ENCODE results near the gene XAGE3. TPM values are rescaled to one million over a fixed set of nuclear protein-coding genes. Genes with fewer than 3 reads are reported as not detected.
"Not testable (repeated sequence)": the region's sequence is repeated elsewhere in the genome, so short reads cannot be mapped to it uniquely, and the experiment has no call there.

The XAGE3 gene
- polyA plus RNA-seq, 5 donors = not detected

DNA sequence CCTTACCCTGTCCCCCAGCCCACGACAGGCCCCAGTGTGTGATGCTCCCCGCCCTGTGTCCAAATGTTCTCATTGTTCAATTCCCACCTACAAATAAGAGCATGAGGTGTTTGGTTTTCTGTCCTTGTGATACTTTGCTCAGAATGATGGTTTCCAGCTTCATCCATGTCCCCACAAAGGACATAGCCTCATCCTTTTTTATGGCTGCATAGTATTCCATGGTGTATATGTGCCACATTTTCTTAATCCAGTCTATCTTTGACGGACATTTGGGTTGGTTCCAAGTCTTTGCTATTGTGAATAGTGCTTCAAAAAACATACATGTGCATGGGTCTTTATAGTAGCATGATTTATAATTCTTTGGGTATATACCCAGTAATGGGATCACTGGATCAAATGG, 24.3 kb downstream of the XAGE3 start:
- not testable (repeated sequence) for DNase-seq

DNA sequence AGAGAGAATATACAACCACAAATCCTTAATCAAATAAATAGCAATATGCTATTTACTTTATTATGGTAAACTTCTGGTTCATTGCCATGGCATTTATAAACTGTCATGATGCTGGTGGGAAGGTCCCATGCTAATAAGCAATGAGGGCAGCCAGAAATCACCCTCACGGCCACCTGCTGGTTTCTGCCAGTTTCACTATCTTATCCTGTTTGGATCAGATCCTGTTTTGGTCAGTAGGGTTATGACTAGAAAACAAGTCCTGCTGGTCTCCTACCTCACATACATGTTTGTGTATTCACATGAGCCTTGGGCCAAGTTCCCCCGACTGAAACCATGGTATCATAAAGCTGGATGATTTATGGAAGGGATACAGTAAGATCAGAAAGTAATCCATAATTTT, 28.7 kb downstream of the XAGE3 start:
- no peak for DNase-seq

DNA sequence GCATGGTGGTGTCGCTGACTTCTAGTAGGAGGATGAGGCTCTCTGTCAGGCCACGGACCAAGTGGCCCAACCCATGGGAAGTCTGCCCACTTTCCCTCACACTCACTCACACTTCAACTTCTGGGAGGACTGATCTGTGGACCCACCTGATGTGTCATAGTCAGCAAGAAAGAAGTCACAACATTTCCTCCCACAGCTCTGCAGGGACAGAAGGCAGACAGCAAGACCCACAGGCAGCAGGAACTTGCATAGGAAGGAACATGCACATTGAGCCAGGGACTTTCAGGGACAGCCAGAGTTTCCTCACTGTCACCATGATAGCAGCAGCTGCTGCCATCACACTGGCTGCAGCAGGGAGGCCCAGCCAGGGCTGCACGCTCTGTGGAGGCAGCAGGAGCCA, 37.3 kb downstream of the XAGE3 start:
- no peak for DNase-seq

DNA sequence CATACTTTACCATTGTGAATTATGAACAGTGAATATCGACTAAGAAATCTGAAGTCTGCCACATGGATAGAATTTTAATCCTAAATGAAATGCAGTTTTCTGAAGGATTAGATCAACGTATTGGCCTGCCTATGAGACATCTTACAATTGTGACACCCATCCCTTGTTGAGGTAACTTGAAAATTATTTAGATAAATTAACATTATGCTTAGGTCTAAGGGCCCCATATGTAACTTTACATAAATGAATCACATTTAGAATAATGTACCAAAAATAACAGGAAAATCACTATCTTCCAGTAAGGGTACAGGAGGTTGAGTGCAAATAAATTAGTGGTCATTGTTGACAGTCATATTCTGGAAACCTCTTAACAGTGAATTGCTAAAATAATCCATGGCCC, 43.3 kb downstream of the XAGE3 start:
- DNase-seq = no peak

DNA sequence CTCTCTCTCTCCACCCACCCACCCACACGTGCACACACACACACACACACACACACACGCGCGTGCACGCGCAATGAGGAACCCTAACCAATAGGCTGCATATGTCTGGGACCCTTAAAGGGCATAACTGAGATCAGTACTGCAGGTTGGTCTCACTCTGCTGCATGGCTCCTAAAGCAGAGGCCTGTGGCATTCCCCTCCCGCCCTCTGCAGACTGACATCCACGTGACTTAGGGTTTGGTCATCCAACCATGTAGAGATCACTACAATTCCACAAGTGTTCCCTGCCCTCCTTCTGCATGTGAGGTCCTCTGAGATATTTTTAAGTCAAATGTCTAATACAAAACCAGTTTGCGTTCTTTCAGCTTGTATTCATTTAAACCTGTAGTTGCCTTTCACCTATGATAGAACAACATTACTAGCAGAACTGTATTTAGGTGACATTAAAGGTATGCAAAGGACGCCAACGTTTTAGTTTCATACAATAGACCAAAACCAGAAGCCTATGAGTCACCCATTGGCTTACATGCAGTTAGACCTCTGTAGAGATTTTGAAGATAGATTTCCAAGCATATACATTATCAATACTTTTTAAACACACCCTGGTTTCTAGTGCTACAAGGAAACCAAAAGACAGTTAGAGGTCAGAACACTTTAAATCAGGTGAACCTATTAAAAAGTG, 46.7 kb downstream of the XAGE3 start:
- no peak for DNase-seq

DNA sequence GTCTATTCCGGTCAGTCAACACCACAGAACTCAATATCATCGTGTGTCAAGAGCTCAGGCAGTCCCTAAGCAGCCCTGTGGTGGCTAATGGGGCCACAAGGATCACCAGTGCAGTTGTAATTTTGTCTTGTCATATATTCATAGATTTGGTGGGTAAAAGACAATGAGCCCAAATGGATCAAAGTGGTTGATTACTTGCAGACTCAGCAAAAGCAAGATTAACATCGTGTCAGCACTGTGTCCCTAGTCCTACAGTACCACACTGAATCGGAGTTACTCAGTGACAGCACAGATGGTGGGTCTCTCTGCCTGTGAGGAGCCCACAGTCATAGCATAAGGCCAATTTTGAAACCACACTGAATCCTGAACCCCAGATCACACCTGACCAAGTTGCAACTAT, 48.1 kb downstream of the XAGE3 start:
- no peak for DNase-seq

Other genes starting within 250 kb of the XAGE3 start
- not detected for gene SSX7, start 213.2 kb downstream of the XAGE3 start, polyA plus RNA-seq (ENCODE audit: insufficient read depth in 1 of 5, insufficient read length in 5 of 5, low replicate concordance in 1 of 5)
- gene SSX2, start 160.9 kb downstream of the XAGE3 start, polyA plus RNA-seq (ENCODE audit: insufficient read depth in 1 of 5, insufficient read length in 5 of 5, low replicate concordance in 1 of 5) = not detected
- gene SSX2B, start 116.8 kb downstream of the XAGE3 start, polyA plus RNA-seq (ENCODE audit: insufficient read depth in 1 of 5, insufficient read length in 5 of 5, low replicate concordance in 1 of 5) = not detected
- gene SPANXN5, start 70.7 kb downstream of the XAGE3 start, polyA plus RNA-seq (ENCODE audit: insufficient read depth in 1 of 5, insufficient read length in 5 of 5, low replicate concordance in 1 of 5) = not detected
- gene XAGE5, start 56.8 kb downstream of the XAGE3 start, polyA plus RNA-seq (ENCODE audit: insufficient read depth in 1 of 5, insufficient read length in 5 of 5, low replicate concordance in 1 of 5) = under 1 TPM in 1 of 5 donors, not detected in 4; 0.18 TPM
- gene FAM156B, start 29.2 kb upstream of the XAGE3 start, polyA plus RNA-seq (ENCODE audit: insufficient read depth in 1 of 5, insufficient read length in 5 of 5, low replicate concordance in 1 of 5) = 10 to 100 TPM; 16.5 to 26.5 (median 23.7) TPM
- 10 to 100 TPM; 34.2 to 48.9 (median 42.3) TPM for gene FAM156A, start 90.4 kb upstream of the XAGE3 start, polyA plus RNA-seq (ENCODE audit: insufficient read depth in 1 of 5, insufficient read length in 5 of 5, low replicate concordance in 1 of 5)
- gene GPR173, start 180.7 kb upstream of the XAGE3 start, polyA plus RNA-seq (ENCODE audit: insufficient read depth in 1 of 5, insufficient read length in 5 of 5, low replicate concordance in 1 of 5) = 10 to 100 TPM; 11.9 to 18.1 (median 15.9) TPM
- gene TSPYL2, start 214.3 kb upstream of the XAGE3 start, polyA plus RNA-seq (ENCODE audit: insufficient read depth in 1 of 5, insufficient read length in 5 of 5, low replicate concordance in 1 of 5) = 10 to 100 TPM; 58.9 to 68.5 (median 63.6) TPM
- gene KANTR, start 226.1 kb upstream of the XAGE3 start, polyA plus RNA-seq (ENCODE audit: insufficient read depth in 1 of 5, insufficient read length in 5 of 5, low replicate concordance in 1 of 5) = 10 to 100 TPM; 13.7 to 35.5 (median 20.6) TPM

All from right lung (tissue), 5 donors.